NCI-H774 (cell line): Measurements from ENCODE around the gene BCKDK.
"Not testable (repeated sequence)": the region's sequence is repeated elsewhere in the genome, so short reads cannot be mapped to it uniquely, and the experiment has no call there.

Source experiments
- DNase-seq: peaks from one replicate; lab custom pipeline; 2025; lab: John Stamatoyannopoulos, UW

Gene BCKDK

GRCh38 chr16:31125844-31126243 is 17.7 kb downstream of the BCKDK start:
- DNase-seq, result no peak

DNA sequence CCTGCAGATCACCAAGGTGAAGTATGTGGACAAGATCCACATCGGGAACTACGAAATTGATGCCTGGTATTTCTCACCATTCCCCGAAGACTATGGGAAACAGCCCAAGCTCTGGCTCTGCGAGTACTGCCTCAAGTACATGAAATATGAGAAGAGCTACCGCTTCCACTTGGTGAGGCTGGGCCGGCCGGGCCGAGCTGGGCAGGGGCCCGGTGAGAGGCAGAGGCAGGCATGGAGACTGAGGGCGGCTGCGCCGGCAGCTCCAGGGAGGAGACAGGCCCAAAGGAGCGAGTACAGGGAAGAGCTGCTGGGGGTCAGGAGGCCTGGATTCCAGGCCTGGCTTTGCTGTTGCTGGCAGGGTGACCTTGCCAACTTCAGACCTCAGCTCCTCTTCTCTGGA is 19.0 kb downstream of the BCKDK start:
- DNase-seq, result no peak

DNA sequence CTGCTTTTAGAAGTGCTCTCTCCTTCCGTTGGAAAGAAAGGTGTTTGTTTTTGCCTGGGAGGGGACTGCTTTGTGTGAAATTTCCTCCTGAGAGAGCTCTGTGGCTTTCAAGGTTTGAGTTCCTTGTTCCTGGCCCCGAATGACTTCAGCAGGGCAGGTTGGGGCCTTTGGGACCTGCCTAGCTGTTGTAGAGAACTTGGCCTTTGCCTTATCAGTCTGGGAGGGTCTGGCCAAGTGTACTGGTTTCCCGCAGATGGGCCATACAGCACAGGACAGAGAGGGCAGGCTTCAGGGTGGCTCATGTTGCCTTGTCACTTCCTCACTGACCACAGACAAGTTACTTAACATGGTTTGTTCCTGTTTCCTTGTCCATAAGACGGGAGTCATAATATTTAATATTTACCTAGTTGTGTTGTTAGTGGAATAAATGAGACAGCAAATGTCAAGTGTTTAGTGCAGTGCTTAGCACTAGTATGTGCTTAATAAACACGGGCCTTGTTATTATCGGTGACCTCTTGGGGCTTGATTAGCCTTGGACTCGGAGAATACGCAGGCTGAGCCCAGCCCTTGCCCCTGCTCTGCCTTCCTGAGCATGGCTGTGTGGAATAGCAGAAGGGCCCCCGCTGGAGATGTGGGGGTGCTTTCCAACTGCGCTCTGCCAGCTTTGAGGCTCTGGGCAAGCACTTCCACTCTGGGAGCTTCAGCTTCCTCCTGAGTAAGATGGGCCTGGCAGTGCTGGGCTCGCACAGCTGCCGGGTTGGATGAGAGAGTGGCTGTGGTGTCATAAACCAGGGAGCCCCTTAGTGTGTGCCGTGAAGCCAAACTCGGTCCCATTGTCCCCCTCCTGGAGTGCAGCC is 20.8 kb downstream of the BCKDK start:
- no peak for DNase-seq

GRCh38 chr16:31129568-31130335 is 21.6 kb downstream of the BCKDK start:
- DNase-seq, result no peak

DNA sequence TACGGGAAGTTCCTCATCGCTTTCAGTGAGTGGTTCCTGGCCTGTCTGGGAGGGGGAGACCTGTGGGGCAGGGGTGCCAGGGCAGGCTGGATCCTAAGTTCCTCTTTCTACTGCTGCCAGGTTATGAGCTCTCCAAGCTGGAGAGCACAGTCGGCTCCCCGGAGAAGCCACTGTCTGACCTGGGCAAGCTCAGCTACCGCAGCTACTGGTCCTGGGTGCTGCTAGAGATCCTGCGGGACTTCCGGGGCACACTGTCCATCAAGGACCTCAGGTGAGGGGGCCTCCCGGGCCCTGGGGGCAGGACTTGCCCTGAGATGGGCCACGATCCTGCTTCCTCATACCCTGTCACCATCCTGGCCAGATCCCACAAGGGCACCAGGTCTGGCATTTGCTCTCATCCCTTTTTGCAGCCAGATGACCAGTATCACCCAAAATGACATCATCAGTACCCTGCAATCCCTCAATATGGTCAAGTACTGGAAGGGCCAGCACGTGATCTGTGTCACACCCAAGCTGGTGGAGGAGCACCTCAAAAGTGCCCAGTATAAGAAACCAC is 22.2 kb downstream of the BCKDK start:
- no peak for DNase-seq

GRCh38 chr16:31130899-31131298 is 22.7 kb downstream of the BCKDK start:
- DNase-seq, result no peak

GRCh38 chr16:31131416-31131815 is 23.2 kb downstream of the BCKDK start:
- DNase-seq, result no peak

GRCh38 chr16:31131841-31132271 is 23.7 kb downstream of the BCKDK start:
- DNase-seq, result no peak

- DNase-seq, result no peak
Measured at GRCh38 chr16:31132303-31132979, 24.3 kb downstream of the BCKDK start.

- no peak for DNase-seq
Measured at GRCh38 chr16:31133046-31133501, 24.9 kb downstream of the BCKDK start.

GRCh38 chr16:31134091-31134571 is 25.9 kb downstream of the BCKDK start:
- DNase-seq, result no peak

- no peak for DNase-seq
Measured at GRCh38 chr16:31134625-31135534, 26.7 kb downstream of the BCKDK start.

DNA sequence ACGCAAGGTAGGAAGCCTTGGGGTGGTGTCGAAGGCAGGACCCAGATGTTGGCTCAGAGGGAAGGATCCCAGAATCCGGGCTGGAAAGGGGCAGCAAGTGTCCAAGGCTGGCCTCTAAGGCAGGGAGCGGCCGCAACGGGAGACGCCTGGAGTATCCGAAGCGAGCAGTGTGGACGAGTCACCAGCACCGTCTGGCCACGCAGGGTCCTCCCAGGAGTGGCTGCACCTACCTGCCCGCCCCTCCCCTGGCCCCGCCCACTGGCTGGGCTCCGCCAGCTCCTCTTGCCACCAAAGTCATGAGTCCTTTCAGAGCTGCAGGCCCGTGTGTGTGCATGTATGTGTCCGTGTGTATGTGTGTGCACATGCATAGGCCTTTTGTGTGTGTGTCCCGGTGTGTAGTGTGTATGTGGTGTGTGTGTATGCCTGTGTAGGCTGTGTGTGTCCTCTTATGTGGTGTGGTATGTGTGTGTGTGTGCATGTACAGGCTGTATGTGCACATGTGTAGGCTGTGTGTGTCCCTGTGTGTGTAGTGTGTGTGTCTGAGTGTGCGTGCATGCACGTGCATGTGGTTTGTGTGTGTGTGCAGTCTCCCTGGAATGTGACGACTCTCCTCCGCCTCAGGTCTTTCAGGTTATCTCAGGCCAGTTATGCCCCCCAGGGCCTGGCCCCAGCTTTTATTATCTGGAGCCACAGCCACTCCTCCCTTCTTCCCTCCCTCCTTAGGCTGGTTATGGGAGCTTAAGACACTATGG is 27.5 kb downstream of the BCKDK start, which contains the start of gene PRSS8:
Gene PRSS8 (minus strand): TSS at position 193 of the 752 bp plus-strand sequence. CDS start 229 bp downstream, outside the sequence.
- peak; percentile 28 for DNase-seq

DNA sequence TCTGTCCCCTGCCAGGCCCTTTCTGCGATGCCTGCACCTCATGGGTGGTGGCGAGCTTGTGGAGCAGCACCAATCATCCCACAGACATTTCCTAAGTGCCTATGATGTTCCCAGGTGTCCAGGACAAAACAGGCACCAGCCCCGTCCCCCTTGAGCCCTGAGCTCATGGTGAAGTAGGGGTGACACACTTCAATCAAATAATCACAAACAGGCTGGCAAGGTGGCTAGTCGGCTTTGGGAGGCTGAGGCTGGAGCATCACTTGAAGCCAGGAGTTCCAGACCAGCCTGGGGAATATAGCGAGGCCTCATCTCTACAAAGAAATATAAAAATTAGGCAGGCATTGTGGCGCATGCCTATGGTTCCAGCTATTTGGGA is 28.1 kb downstream of the BCKDK start:
- no peak for DNase-seq

DNA sequence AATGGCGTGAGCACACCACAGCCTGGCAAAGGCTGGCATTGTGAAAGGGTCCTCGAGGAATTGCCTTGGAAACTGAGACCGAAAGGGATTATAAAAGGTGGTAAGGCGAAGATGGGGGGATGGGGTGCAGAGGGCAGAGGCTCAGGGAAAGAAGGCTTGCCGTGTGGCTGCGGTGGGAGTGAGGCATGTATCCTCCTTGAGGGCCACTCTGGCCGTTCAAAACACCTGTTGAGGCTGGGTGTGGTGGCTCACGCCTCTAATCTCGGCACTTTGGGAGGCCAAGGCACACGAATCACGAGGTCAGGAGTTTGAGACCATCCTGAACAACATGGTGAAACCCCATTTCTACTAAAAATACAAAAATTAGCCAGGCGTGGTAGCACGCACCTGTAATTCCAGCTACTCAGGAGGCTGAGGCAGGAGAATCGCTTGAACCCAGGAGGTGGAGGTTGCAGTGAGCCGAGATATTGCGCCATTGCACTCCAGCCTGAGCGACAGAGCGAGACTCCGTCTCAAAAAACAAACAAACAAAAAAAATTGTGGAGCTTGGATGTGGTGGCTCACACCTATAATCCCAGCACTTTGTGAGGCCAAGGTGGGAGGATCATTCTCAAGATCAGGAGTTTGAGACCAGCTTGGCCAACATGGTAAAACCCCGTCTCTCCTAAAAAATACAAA is 28.8 kb downstream of the BCKDK start:
- not testable (repeated sequence) for DNase-seq

DNA sequence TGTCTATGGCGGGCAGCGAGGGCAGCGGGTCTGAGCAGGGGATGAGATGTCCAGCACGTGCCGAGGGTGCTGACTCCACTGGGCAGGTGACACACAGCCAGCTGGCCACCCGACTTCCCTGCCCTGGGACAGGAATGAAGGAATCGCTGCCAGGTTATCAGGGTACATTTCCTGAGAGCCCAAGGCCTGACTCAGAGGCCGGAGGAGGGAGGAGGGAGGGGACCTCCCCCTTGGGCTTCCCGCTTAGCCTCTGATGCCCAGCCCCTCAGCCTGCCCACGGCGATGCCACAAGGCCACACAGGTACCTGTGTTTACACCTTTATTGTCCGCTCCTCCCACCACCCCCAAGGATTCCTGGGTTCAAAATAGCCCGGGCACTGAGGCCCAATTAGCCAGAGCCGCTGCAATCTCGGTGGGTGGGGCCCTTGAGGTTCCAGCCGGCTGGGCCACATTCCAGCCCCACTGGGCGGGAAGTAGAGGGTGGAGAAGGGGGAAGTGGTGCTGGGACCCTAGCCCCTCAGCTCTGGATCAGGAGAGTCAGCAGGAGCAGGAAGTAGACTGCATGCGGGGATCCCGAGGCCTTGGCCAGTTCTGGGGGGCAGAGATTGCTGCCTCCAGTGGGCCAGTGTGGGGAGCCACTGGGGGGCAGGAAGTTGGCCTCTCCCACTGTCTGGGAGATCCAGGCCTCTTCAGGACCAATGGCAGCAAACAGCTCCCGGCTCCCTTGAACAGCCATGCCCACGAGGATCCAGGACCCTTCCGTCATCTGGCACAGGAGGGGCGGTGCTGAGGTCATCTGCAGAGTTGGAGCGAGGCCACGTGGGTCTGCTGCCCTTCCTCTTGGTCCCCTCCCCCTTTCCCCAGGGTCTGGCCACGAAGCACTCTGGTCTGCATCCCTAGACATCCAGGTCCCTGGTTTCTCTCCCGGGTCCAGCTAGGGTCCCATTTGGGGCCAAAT is 30.7 kb downstream of the BCKDK start:
- DNase-seq, result no peak

DNA sequence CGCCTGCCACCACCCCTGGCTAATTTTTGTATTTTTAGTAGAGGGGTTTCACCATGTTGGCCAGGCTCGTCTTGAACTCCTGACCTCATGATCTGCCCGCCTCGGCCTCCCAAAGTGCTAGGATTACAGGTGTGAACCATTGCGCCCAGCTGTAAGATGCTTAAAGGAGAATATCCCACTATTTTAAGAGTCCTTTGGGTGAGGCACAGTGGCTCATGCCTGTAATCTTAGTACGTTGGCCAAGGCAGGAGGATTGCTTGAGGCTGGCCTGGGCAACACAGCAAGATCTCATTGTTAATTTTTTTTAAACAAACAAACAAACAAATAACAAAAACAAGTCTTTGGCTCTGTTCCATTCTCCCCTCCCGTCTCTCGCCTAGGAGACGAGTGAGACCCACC is 32.9 kb downstream of the BCKDK start:
- not testable (repeated sequence) for DNase-seq

GRCh38 chr16:31141489-31142108 is 33.4 kb downstream of the BCKDK start:
- DNase-seq, result no peak
